NB4 (cell line): Measurements from ENCODE around the gene TRAPPC12.

Source experiments
- POLR2A ChIP-seq: IDR thresholded peaks from 2 replicates; pipeline ENCODE4 v1.6.1; 2011; ENCODE audit warnings: mild to moderate bottlenecking; ENCODE audit not compliant: insufficient read length; ENCODE audit errors: extremely low read depth
- TF ChIP-seq, protein P1 (sequence below): IDR thresholded peaks from 2 replicates; pipeline ENCODE4 v1.6.1; 2011; ENCODE audit warnings: low read depth, low read length
- TF ChIP-seq, protein P2 (sequence below): IDR thresholded peaks from one replicate; pipeline ENCODE4 v1.5.1; 2012; ENCODE audit warnings: low read depth, low read length

DNA sequence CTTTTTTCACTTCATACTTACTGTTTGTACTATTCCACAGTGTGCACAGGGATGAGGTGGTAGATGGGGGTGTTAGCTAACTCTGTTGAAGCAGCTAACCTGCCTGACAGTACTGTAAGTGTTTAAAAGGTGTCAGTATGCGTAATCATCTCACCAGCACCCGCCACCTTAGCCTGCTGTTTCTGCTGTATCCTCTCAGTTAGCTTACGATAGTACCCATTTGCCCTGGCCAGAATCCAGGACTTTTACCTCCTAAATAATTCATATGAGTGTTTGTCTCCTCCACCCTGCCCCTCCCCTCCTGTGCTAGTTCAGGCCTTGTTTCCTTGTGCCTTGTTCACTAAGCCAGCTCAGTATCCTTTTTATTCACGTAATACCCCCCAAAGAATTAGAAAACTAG is 34.2 kb downstream of the TRAPPC12 start:
- no peak for TF ChIP-seq POLR2A
- TF ChIP-seq, protein P1, sequence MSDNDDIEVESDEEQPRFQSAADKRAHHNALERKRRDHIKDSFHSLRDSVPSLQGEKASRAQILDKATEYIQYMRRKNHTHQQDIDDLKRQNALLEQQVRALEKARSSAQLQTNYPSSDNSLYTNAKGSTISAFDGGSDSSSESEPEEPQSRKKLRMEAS, result no peak
- TF ChIP-seq, protein P2, sequence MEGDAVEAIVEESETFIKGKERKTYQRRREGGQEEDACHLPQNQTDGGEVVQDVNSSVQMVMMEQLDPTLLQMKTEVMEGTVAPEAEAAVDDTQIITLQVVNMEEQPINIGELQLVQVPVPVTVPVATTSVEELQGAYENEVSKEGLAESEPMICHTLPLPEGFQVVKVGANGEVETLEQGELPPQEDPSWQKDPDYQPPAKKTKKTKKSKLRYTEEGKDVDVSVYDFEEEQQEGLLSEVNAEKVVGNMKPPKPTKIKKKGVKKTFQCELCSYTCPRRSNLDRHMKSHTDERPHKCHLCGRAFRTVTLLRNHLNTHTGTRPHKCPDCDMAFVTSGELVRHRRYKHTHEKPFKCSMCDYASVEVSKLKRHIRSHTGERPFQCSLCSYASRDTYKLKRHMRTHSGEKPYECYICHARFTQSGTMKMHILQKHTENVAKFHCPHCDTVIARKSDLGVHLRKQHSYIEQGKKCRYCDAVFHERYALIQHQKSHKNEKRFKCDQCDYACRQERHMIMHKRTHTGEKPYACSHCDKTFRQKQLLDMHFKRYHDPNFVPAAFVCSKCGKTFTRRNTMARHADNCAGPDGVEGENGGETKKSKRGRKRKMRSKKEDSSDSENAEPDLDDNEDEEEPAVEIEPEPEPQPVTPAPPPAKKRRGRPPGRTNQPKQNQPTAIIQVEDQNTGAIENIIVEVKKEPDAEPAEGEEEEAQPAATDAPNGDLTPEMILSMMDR, result no peak
